Keratinocyte (primary cell): ENCODE measurements around the gene GNG8. TPM values are rescaled to one million over a fixed set of nuclear protein-coding genes. Genes with fewer than 3 reads are reported as not detected.

Source experiments
- DNase-seq: peaks from one replicate; pipeline ENCODE4 v3.0.0-alpha.2; 2011; ENCODE audit warnings: low read depth, missing footprints, low spot score
- FAIRE-seq: peaks from 2 replicates; lab custom pipeline; 2011; peaks lifted over from hg19 to GRCh38; lab: Jason Lieb, UNC
- H2AFZ ChIP-seq: 2 replicates; pipeline ENCODE4 v1.6.0; 2012; ENCODE audit warnings: low read length, control low read depth, inconsistent platforms; ENCODE audit not compliant: control insufficient read depth
- H3K27ac ChIP-seq: 2 replicates; pipeline ENCODE4 v1.5.1; 2011; ENCODE audit warnings: low read length; ENCODE audit not compliant: control insufficient read depth, insufficient read depth
- H3K27me3 ChIP-seq: 3 replicates; pipeline ENCODE4 v1.6.0; 2011; ENCODE audit warnings: low read length; ENCODE audit not compliant: control insufficient read depth, insufficient read depth; ENCODE audit errors: extremely low read depth
- H3K36me3 ChIP-seq, 2 experiments: 2 replicates in 1 of 2; 3 replicates in 1 of 2; pipeline ENCODE4 v1.5.1; 2011; ENCODE audit warnings: low read length in 2 of 2, mild to moderate bottlenecking in 1 of 2; ENCODE audit not compliant: control insufficient read depth in 2 of 2, insufficient read depth in 2 of 2; ENCODE audit errors: extremely low read depth in 1 of 2
- H3K4me1 ChIP-seq: 3 replicates; pipeline ENCODE4 v1.5.1; 2011; ENCODE audit warnings: low read length; ENCODE audit not compliant: control insufficient read depth, insufficient read depth; ENCODE audit errors: extremely low read depth
- H3K4me2 ChIP-seq: 3 replicates; pipeline ENCODE4 v1.6.0; 2011; ENCODE audit warnings: low read depth, low read length; ENCODE audit not compliant: control insufficient read depth, insufficient read depth; ENCODE audit errors: extremely low read depth
- H3K4me3 ChIP-seq, 3 experiments: fragments of 200-600 bp in 1 of 3; sonication (generic) in 1 of 3; 2 replicates in 2 of 3; 3 replicates in 1 of 3; pipeline ENCODE4 v1.5.1; 2011 to 2016; ENCODE audit warnings: low read length in 3 of 3, mild to moderate bottlenecking in 3 of 3, control low read depth in 2 of 3, inconsistent platforms in 1 of 3, low read depth in 1 of 3, mixed read lengths in 1 of 3, mixed run types in 1 of 3, moderate library complexity in 1 of 3; ENCODE audit not compliant: control insufficient read depth in 2 of 3, insufficient read depth in 2 of 3; ENCODE audit errors: extremely low read depth in 1 of 3
- H3K79me2 ChIP-seq: 2 replicates; pipeline ENCODE4 v1.6.0; 2012; ENCODE audit warnings: low read length; ENCODE audit not compliant: control insufficient read depth, insufficient read depth
- H3K9ac ChIP-seq: 3 replicates; pipeline ENCODE4 v1.6.0; 2011; ENCODE audit warnings: low read length; ENCODE audit not compliant: control insufficient read depth, insufficient read depth; ENCODE audit errors: extremely low read depth
- H3K9me1 ChIP-seq: 3 replicates; pipeline ENCODE4 v1.6.0; 2011; ENCODE audit warnings: low read length; ENCODE audit not compliant: control insufficient read depth, insufficient read depth; ENCODE audit errors: extremely low read depth
- H3K9me3 ChIP-seq: 2 replicates; pipeline ENCODE4 v1.5.1; 2012; ENCODE audit warnings: low read depth, low read length; ENCODE audit not compliant: control insufficient read depth
- H4K20me1 ChIP-seq: 3 replicates; pipeline ENCODE4 v1.6.0; 2011; ENCODE audit warnings: low read length; ENCODE audit not compliant: control insufficient read depth, insufficient read depth; ENCODE audit errors: extremely low read depth
- CTCF ChIP-seq, 3 experiments: IDR thresholded peaks in 1 of 3; conservative IDR thresholded peaks in 1 of 3; optimal IDR thresholded peaks in 1 of 3; 2 replicates in 2 of 3; 3 replicates in 1 of 3; pipeline versions ENCODE3 to v1.5.1; 2011; ENCODE audit warnings: low read length in 3 of 3, mild to moderate bottlenecking in 3 of 3, moderate library complexity in 2 of 3, control low read depth in 1 of 3, inconsistent platforms in 1 of 3; ENCODE audit not compliant: insufficient read depth in 2 of 3; ENCODE audit errors: extremely low read depth in 1 of 3
- EZH2 ChIP-seq: IDR thresholded peaks from one replicate; pipeline ENCODE4 v1.6.1; 2012; ENCODE audit warnings: inconsistent platforms, mild to moderate bottlenecking, low read length, moderate library complexity
- dilution Hi-C: fragments of 300-500 bp; cut with MboI; formaldehyde crosslinking; loops from one replicate; pipeline ENCODE4 v1.7.0; 2020; ENCODE audit warnings: low sequenced_read_pairs; ENCODE audit not compliant: extremely low pct_ligation_motif_present
- polyA plus RNA-seq, 5 experiments: library from polyadenylated mRNA; depleted of rRNA in 3 of 5; stranded (reverse) in 3 of 5; stranded (forward) in 1 of 5; unstranded in 1 of 5; fragments of >200 nt; gene quantifications; 1 replicate in 1 of 5; 2 replicates in 3 of 5; 3 replicates in 1 of 5; pipeline versions ENCODE4 v1.2.1 to v1.2.3, GENCODE V29; 2011 to 2012; ENCODE audit warnings: missing spikeins in 2 of 5, low read depth in 1 of 5, low replicate concordance in 1 of 5

The GNG8 gene
- polyA plus RNA-seq, 1 donor (not counting 4 experiments of a cell fraction or from before 2014, with no cell fraction given), result not detected

- peak within 1 kb of the TSS; percentile 44 for H2AFZ ChIP-seq
- peak within 1 kb of the TSS; percentile 46 for H3K9ac ChIP-seq
Observed at GRCh38 chr19:46661020-46661731, 25.2 kb upstream of the GNG8 start, which contains the start of gene DACT3. Gene DACT3 (minus strand): TSS chr19:46661182. CDS start chr19:46661064, 118 bp downstream.

DNA sequence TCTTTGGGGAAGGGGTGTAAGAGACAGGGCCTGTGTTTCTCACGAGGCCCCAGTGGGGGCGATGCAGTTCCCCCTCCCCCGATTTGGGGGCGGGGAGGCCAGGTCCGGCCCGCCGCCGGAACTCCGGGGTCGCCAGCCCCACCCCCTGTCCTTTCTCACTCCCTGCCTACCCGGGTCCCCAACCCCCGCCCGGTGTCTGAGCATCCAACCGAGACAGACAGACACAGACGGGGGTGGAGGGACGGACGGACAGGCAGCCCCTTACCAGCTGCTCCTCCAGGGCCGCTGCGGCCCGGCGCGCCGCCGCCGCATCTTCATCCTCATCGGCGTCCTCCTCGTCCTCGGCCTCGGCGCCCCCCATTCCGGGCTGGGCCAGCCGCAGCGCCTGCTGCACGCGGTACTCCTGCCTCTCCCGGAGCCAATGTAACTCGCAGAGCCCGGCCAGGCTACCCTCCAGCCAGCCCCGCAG is 24.6 kb upstream of the GNG8 start:
- H3K9me3 ChIP-seq, result no peaks in the 10 kb centered on the region
- H3K36me3 ChIP-seq, result no peaks in the 10 kb centered on the region
- H4K20me1 ChIP-seq, result no peaks in the 10 kb centered on the region
- H3K9me1 ChIP-seq, result no peaks in the 10 kb centered on the region
- peaks cover 26% of the 10 kb centered on the region for H3K27me3 ChIP-seq
- no peaks in the 10 kb centered on the region for H3K79me2 ChIP-seq
- no peak overlapping the region for H3K27ac ChIP-seq
- FAIRE-seq, result no peak
- peaks cover 13% of the 10 kb centered on the region for H3K4me1 ChIP-seq
- H2AFZ ChIP-seq, result peak overlapping the region; percentile 37
- dilution Hi-C loops, result no loop called here
- DNase-seq, result no peak
- H3K9ac ChIP-seq, result peak overlapping the region; percentile 28
- peak overlapping the region; percentile 77 for H3K4me2 ChIP-seq
- peak overlapping the region; percentile 41 to 58 (median 56) for H3K4me3 ChIP-seq
- TF ChIP-seq CTCF (optimal IDR thresholded peaks at IDR 0.05 in 1 of 3, IDR thresholded peaks at IDR 0.05 in 1 of 3, conservative IDR thresholded peaks at IDR 0.05 in 1 of 3; ENCODE audit: extremely low read depth in 1 of 3, insufficient read depth in 2 of 3, low read length in 3 of 3) (no peak), EZH2 (no peak)

More at GRCh38 chr19:46661020-46661731, 25.2 kb upstream of the GNG8 start, which contains the start of gene DACT3:
- peak within 1 kb of the TSS; percentile 41 to 79 (median 68) for H3K4me3 ChIP-seq
- H3K36me3 ChIP-seq, result no peaks in the 10 kb centered on the region
- H3K9me1 ChIP-seq, result no peaks in the 10 kb centered on the region
- FAIRE-seq (peak; percentile 77), DNase-seq (peak; percentile 98)
- dilution Hi-C loops, result no loop called here
- no peaks in the 10 kb centered on the region for H3K79me2 ChIP-seq
- H3K9me3 ChIP-seq, result no peaks in the 10 kb centered on the region
- H3K4me2 ChIP-seq, result peak within 1 kb of the TSS; percentile 99
- peaks cover 13% of the 10 kb centered on the region for H3K4me1 ChIP-seq
- H4K20me1 ChIP-seq, result no peaks in the 10 kb centered on the region
- H3K27ac ChIP-seq, result peak within 1 kb of the TSS; percentile 34
- TF ChIP-seq CTCF (optimal IDR thresholded peaks at IDR 0.05 in 1 of 3, IDR thresholded peaks at IDR 0.05 in 1 of 3, conservative IDR thresholded peaks at IDR 0.05 in 1 of 3; ENCODE audit: extremely low read depth in 1 of 3, insufficient read depth in 2 of 3, low read length in 3 of 3), result no peak
- no peak for TF ChIP-seq EZH2
- H3K27me3 ChIP-seq, result peaks cover 26% of the 10 kb centered on the region
